MM.1S (cell line): Measurements from ENCODE around the gene HEATR3.

Experiments used
- DNase-seq: peaks from one replicate; pipeline ENCODE4 v3.0.0-alpha.2; 2015
- H2AFZ ChIP-seq: fragments of 300-600 bp; sonication (generic); 2 replicates; pipeline ENCODE4 v1.6.0; 2016; ENCODE audit warnings: antibody characterized with exemption, low read length
- H3F3A ChIP-seq: fragments of 300-600 bp; sonication (generic); 2 replicates; pipeline ENCODE4 v1.6.1; 2016; ENCODE audit warnings: mild to moderate bottlenecking, antibody characterized with exemption, low read length, moderate library complexity, mixed read lengths; ENCODE audit not compliant: insufficient read depth
- H3K27ac ChIP-seq: fragments of 300-600 bp; sonication (generic); 2 replicates; pipeline ENCODE4 v1.5.1; 2016; ENCODE audit warnings: mild to moderate bottlenecking, low read length
- H3K27me3 ChIP-seq: fragments of 300-600 bp; sonication (generic); replicated peaks from 2 replicates; pipeline ENCODE4 v1.6.0; 2016; ENCODE audit warnings: low read length; ENCODE audit not compliant: insufficient read depth
- H3K36me3 ChIP-seq: fragments of 300-600 bp; sonication (generic); replicated peaks from 2 replicates; pipeline ENCODE4 v1.6.1; 2016; ENCODE audit warnings: mild to moderate bottlenecking, low read length, mixed read lengths; ENCODE audit not compliant: insufficient read depth
- H3K4me1 ChIP-seq: fragments of 300-600 bp; sonication (generic); 2 replicates; pipeline ENCODE4 v1.6.1; 2016; ENCODE audit warnings: low read length, mixed read lengths
- H3K4me2 ChIP-seq: fragments of 300-600 bp; sonication (generic); 2 replicates; pipeline ENCODE4 v1.6.0; 2016; ENCODE audit warnings: low read depth, low read length
- H3K4me3 ChIP-seq: fragments of 300-600 bp; sonication (generic); 2 replicates; pipeline ENCODE4 v1.5.1; 2016; ENCODE audit warnings: low read length, mixed read lengths
- H3K79me2 ChIP-seq: fragments of 300-600 bp; sonication (generic); 2 replicates; pipeline ENCODE4 v1.6.1; 2016; ENCODE audit warnings: mixed run types, low read length, mixed read lengths
- H3K9ac ChIP-seq: fragments of 300-600 bp; sonication (generic); 2 replicates; pipeline ENCODE4 v1.6.1; 2016; ENCODE audit warnings: low read length, mixed read lengths
- H3K9me2 ChIP-seq: fragments of 300-600 bp; sonication (generic); replicated peaks from 2 replicates; pipeline ENCODE4 v1.6.1; 2016; ENCODE audit warnings: mild to moderate bottlenecking, low read length, mixed read lengths; ENCODE audit not compliant: insufficient read depth
- H3K9me3 ChIP-seq: fragments of 300-600 bp; sonication (generic); replicated peaks from 2 replicates; pipeline ENCODE4 v1.6.1; 2016; ENCODE audit warnings: mild to moderate bottlenecking, low read length, mixed read lengths; ENCODE audit not compliant: insufficient read depth
- H4K20me1 ChIP-seq: fragments of 300-600 bp; sonication (generic); 2 replicates; pipeline ENCODE4 v1.6.1; 2016; ENCODE audit warnings: mild to moderate bottlenecking, low read length, moderate library complexity, mixed read lengths; ENCODE audit not compliant: insufficient read depth
- CTCF ChIP-seq: fragments of 300-600 bp; sonication (generic); IDR thresholded peaks from 2 replicates; pipeline ENCODE4 v1.5.1; 2016; ENCODE audit warnings: antibody characterized with exemption, low read length, mixed read lengths
- EZH2 ChIP-seq: fragments of 300-600 bp; sonication (generic); optimal IDR thresholded peaks from 2 replicates; pipeline ENCODE3; 2017; ENCODE audit warnings: low read depth, mild to moderate bottlenecking, antibody characterized with exemption, low read length, mixed read lengths
- EZH2phosphoT487 ChIP-seq: fragments of 300-600 bp; sonication (generic); IDR thresholded peaks from 2 replicates; pipeline ENCODE4 v1.6.1; 2018; ENCODE audit warnings: antibody characterized with exemption, low read length

HEATR3 gene

GRCh38 chr16:50153596-50154419, 88.0 kb downstream of the HEATR3 start:
- TF ChIP-seq CTCF (no peak), EZH2phosphoT487 (no peak), EZH2 (no peak)

GRCh38 chr16:50154420-50154950, 88.7 kb downstream of the HEATR3 start:
- no peaks in the 10 kb centered on the region for H3K9me3 ChIP-seq
- H3K4me2 ChIP-seq, result peak overlapping the region; percentile 83
- peaks cover 16% of the 10 kb centered on the region for H4K20me1 ChIP-seq
- no peak overlapping the region for H2AFZ ChIP-seq
- no peaks in the 10 kb centered on the region for H3K27me3 ChIP-seq
- H3K36me3 ChIP-seq, result no peaks in the 10 kb centered on the region
- peak; percentile 12 for DNase-seq
- peak overlapping the region; percentile 99 for H3K4me3 ChIP-seq
- peaks cover 24% of the 10 kb centered on the region for H3F3A ChIP-seq
- peak overlapping the region; percentile 81 for H3K9ac ChIP-seq
- H3K4me1 ChIP-seq, result peaks cover 19% of the 10 kb centered on the region
- TF ChIP-seq CTCF (no peak), EZH2phosphoT487 (no peak)
- peaks cover 58% of the 10 kb centered on the region for H3K79me2 ChIP-seq
- H3K27ac ChIP-seq, result peak overlapping the region; percentile 49; the same call in 1 of the 2 replicates
- H3K9me2 ChIP-seq, result no peaks in the 10 kb centered on the region

More at GRCh38 chr16:50153596-50154419, 88.0 kb downstream of the HEATR3 start:
- Histone ChIP-seq H3K9me3 (no peaks in the 10 kb centered on the region), H4K20me1 (peaks cover 16% of the 10 kb centered on the region), H3K79me2 (peaks cover 51% of the 10 kb centered on the region), H3F3A (peaks cover 24% of the 10 kb centered on the region), H3K36me3 (no peaks in the 10 kb centered on the region), H3K4me2 (peak overlapping the region; percentile 83), H3K27me3 (no peaks in the 10 kb centered on the region), H2AFZ (peak overlapping the region; percentile 41; the same call in 1 of the 2 replicates), H3K27ac (no peak overlapping the region; the same call in 1 of the 2 replicates), H3K4me1 (peaks cover 19% of the 10 kb centered on the region), H3K9me2 (no peaks in the 10 kb centered on the region), H3K4me3 (peak overlapping the region; percentile 99), H3K9ac (peak overlapping the region; percentile 81)
- peak; percentile 28 for DNase-seq

GRCh38 chr16:50155925-50156324, 90.2 kb downstream of the HEATR3 start:
- H3K27me3 ChIP-seq, result no peaks in the 10 kb centered on the region
- H3K4me2 ChIP-seq, result peak overlapping the region; percentile 83
- H3K79me2 ChIP-seq, result peaks cover 72% of the 10 kb centered on the region
- H3K9me3 ChIP-seq, result no peaks in the 10 kb centered on the region
- peak overlapping the region; percentile 99 for H3K4me3 ChIP-seq
- peak overlapping the region; percentile 49; the same call in 1 of the 2 replicates for H3K27ac ChIP-seq
- TF ChIP-seq EZH2phosphoT487 (no peak), EZH2 (no peak), CTCF (no peak)
- peaks cover 25% of the 10 kb centered on the region for H3F3A ChIP-seq
- H3K4me1 ChIP-seq, result peaks cover 19% of the 10 kb centered on the region
- DNase-seq, result no peak
- no peaks in the 10 kb centered on the region for H3K9me2 ChIP-seq
- 0 out of 2 replicates have a peak, but pooled peaks cover 3% of the 10 kb centered on the region for H3K36me3 ChIP-seq
- no peak overlapping the region for H2AFZ ChIP-seq
- H3K9ac ChIP-seq, result no peak overlapping the region
- peaks cover 16% of the 10 kb centered on the region for H4K20me1 ChIP-seq
